Gastrocnemius medialis (tissue), 4 donors: ENCODE results near the gene MAP3K20. TPM values are rescaled to one million over a fixed set of nuclear protein-coding genes. Genes with fewer than 3 reads are reported as not detected.
A peak's percentile ranks its signal among the peaks of the same experiment; 100 is the strongest.
"Not testable (repeated sequence)": the region's sequence is repeated elsewhere in the genome, so short reads cannot be mapped to it uniquely, and the experiment has no call there.

Experiments
- ATAC-seq, 2 donors: fragments of 150-250 bp; one replicate each; pipeline ENCODE4 v1.9.1; 2016
- DNase-seq, 2 donors: peaks; one replicate each; pipeline ENCODE4 v3.0.0-alpha.2; 2019
- H3K27ac ChIP-seq, 4 donors: fragments of 200-600 bp; sonication (generic); 1 replicate in 1 of 4; 2 replicates in 3 of 4; pipeline ENCODE4 v1.5.1; 2016 to 2018; ENCODE audit warnings: mild to moderate bottlenecking in 2 of 4, moderate library complexity in 1 of 4
- H3K27me3 ChIP-seq, 3 donors: fragments of 200-600 bp; sonication (generic) in 2 of 3; 1 replicate in 1 of 3; 2 replicates in 2 of 3; pipeline versions ENCODE4 v1.5.1 to v1.6.0; 2016 to 2019; ENCODE audit warnings: mild to moderate bottlenecking in 1 of 3, moderate library complexity in 1 of 3
- H3K36me3 ChIP-seq, 2 donors: fragments of 200-600 bp; sonication (generic) in 1 of 2; one replicate each; pipeline ENCODE4 v1.5.1; 2017 to 2018
- H3K4me1 ChIP-seq, 2 donors: fragments of 200-600 bp; sonication (generic) in 1 of 2; one replicate each; pipeline ENCODE4 v1.5.1; 2016 to 2017; ENCODE audit warnings: mild to moderate bottlenecking in 2 of 2
- H3K4me3 ChIP-seq, 4 donors: fragments of 200-600 bp; sonication (generic) in 3 of 4; 1 replicate in 1 of 4; 2 replicates in 3 of 4; pipeline ENCODE4 v1.5.1; 2016 to 2019; ENCODE audit warnings: mild to moderate bottlenecking in 2 of 4
- H3K9me3 ChIP-seq, 3 donors: fragments of 200-600 bp; sonication (generic) in 2 of 3; 1 replicate in 1 of 3; 2 replicates in 2 of 3; pipeline ENCODE4 v1.5.1; 2016 to 2019
- CTCF ChIP-seq, 5 experiments: fragments of 450-650 bp in 3 of 5; fragments of 200-600 bp in 2 of 5; sonication (generic) in 2 of 5; IDR thresholded peaks in 4 of 5; conservative IDR thresholded peaks in 1 of 5; 1 replicate in 4 of 5; 2 replicates in 1 of 5; pipeline ENCODE4 v1.5.1; 2016 to 2019; ENCODE audit warnings: antibody characterized with exemption in 5 of 5, mild to moderate bottlenecking in 3 of 5, moderate library complexity in 3 of 5
- POLR2A ChIP-seq, 2 donors: fragments of 450-650 bp; IDR thresholded peaks; one replicate each; pipeline ENCODE4 v1.6.1; 2017; ENCODE audit warnings: antibody characterized with exemption in 2 of 2, mild to moderate bottlenecking in 2 of 2, moderate library complexity in 2 of 2
- in situ Hi-C, 4 donors: fragments of 200-750 bp; cut with MboI; loops; one replicate each; pipeline versions ENCODE4 v1.15.0 to v1.8.0; 2017; ENCODE audit warnings: low sequenced_read_pairs in 4 of 4
- intact Hi-C: fragments of 100-400 bp; cut with DNase I; formaldehyde crosslinking; loops from one replicate; pipeline ENCODE4 v1.15.1; 2023; ENCODE audit warnings: low total_unique reads
- total RNA-seq, 4 donors: library from RNA; depleted of rRNA; stranded (reverse); fragments of >200 nt; gene quantifications; one replicate each; pipeline versions ENCODE4 v1.1.0 to v1.2.3, GENCODE V29; 2016

Gene MAP3K20
- total RNA-seq, 4 donors from 2014 or later: 225 to 517 (median 280) TPM

GRCh38 chr2:173165443-173166238 is 90.0 kb downstream of the MAP3K20 start:
- H3K27ac ChIP-seq: peak overlapping the region; percentile 58 to 67 (median 62)
- no peaks in the 10 kb centered on the region for H3K9me3 ChIP-seq
- TF ChIP-seq CTCF (IDR thresholded peaks at IDR 0.05 in 4 of 5, conservative IDR thresholded peaks at IDR 0.05 in 1 of 5): no peak
- no peak for TF ChIP-seq POLR2A (IDR thresholded peaks at IDR 0.05)
- in situ Hi-C loops: no loop called here
- H3K27me3 ChIP-seq: no peaks in the 10 kb centered on the region
- no peaks in the 10 kb centered on the region for H3K36me3 ChIP-seq
- ATAC-seq: peak; percentile 47 to 78
- H3K4me3 ChIP-seq: no peak overlapping the region
- peaks cover 47 to 54% of the 10 kb centered on the region in 2 donors for H3K4me1 ChIP-seq
- peak; percentile 10 to 41 for DNase-seq
- intact Hi-C loops: no loop called here

GRCh38 chr2:173171321-173171720 is 95.7 kb downstream of the MAP3K20 start:
- H3K9me3 ChIP-seq: no peaks in the 10 kb centered on the region
- no peaks in the 10 kb centered on the region for H3K27me3 ChIP-seq
- peak overlapping the region; percentile 56 to 74 (median 62) for H3K27ac ChIP-seq
- no peaks in the 10 kb centered on the region for H3K36me3 ChIP-seq
- no peak for DNase-seq
- H3K4me3 ChIP-seq: no peak overlapping the region
- in situ Hi-C loops: no loop called here
- intact Hi-C loops: no loop called here
- TF ChIP-seq CTCF (IDR thresholded peaks at IDR 0.05 in 4 of 5, conservative IDR thresholded peaks at IDR 0.05 in 1 of 5): no peak
- no peak for TF ChIP-seq POLR2A (IDR thresholded peaks at IDR 0.05)
- H3K4me1 ChIP-seq: peaks cover 58 to 59% of the 10 kb centered on the region in 2 donors
- no peak for ATAC-seq

- peak; percentile 71 to 83 for ATAC-seq
- Histone ChIP-seq H3K27ac (peak overlapping the region; percentile 56 to 74 (median 62)), H3K27me3 (no peaks in the 10 kb centered on the region), H3K9me3 (no peaks in the 10 kb centered on the region), H3K36me3 (no peaks in the 10 kb centered on the region), H3K4me1 (peaks cover 53 to 55% of the 10 kb centered on the region in 2 donors), H3K4me3 (no peak overlapping the region)
- intact Hi-C loops (no loop called here), in situ Hi-C loops (no loop called here)
- TF ChIP-seq POLR2A (IDR thresholded peaks at IDR 0.05) (no peak), CTCF (IDR thresholded peaks at IDR 0.05 in 4 of 5, conservative IDR thresholded peaks at IDR 0.05 in 1 of 5) (no peak)
- no peak for DNase-seq
Observed at GRCh38 chr2:173171924-173172643, 96.4 kb downstream of the MAP3K20 start.

GRCh38 chr2:173174339-173174738 is 98.7 kb downstream of the MAP3K20 start:
- H3K9me3 ChIP-seq, H3K27me3 ChIP-seq, intact Hi-C loops, H3K36me3 ChIP-seq, DNase-seq, in situ Hi-C loops, ATAC-seq, H3K4me3 ChIP-seq: not testable (repeated sequence)
- Histone ChIP-seq H3K4me1 (peaks cover 43 to 47% of the 10 kb centered on the region in 2 donors), H3K27ac (peak overlapping the region in 3 of 4 donors; percentile 65 to 85 (median 73))

- Histone ChIP-seq H3K27ac (peak overlapping the region; percentile 29 to 85 (median 69)), H3K4me1 (peaks cover 43% of the 10 kb centered on the region in 2 donors), H3K4me3 (no peak overlapping the region), H3K36me3 (no peaks in the 10 kb centered on the region), H3K9me3 (no peaks in the 10 kb centered on the region), H3K27me3 (no peaks in the 10 kb centered on the region)
- DNase-seq: no peak
- ATAC-seq: peak in 1 of 2 donors; percentile 87
- in situ Hi-C loops: no loop called here
- intact Hi-C loops: no loop called here
- TF ChIP-seq POLR2A (IDR thresholded peaks at IDR 0.05) (no peak), CTCF (IDR thresholded peaks at IDR 0.05 in 4 of 5, conservative IDR thresholded peaks at IDR 0.05 in 1 of 5) (no peak)
Observed at GRCh38 chr2:173175222-173175621, 99.6 kb downstream of the MAP3K20 start.
